ENCODE measurements around the gene FAM184B.
"Not testable (repeated sequence)": the region's sequence is repeated elsewhere in the genome, so short reads cannot be mapped to it uniquely, and the experiment has no call there.

FAM184B gene

GRCh38 chr4:17680559-17681280 lies 100.7 kb downstream of the FAM184B start:
- DNase-seq = no peak

DNA sequence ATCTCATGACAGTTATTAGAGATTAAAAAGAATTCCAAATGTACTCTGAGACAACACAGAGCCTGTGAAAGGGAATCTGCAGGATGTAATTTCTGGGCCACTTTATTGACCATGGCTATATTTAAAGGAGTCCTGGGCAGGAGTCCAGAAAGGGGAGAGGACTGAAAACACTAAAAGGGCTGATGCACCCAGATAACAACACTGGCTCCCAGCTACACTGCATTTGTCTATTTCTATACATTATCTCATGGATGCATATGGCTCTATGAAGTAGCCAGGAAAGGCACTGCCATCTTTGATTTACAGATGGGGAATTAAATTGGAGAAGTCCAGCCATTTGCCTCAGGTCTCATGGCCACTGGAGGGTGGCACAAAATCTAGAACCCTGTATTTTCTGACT lies 111.0 kb downstream of the FAM184B start:
- DNase-seq = no peak

GRCh38 chr4:17667653-17668201 lies 113.7 kb downstream of the FAM184B start:
- no peak for DNase-seq

DNA sequence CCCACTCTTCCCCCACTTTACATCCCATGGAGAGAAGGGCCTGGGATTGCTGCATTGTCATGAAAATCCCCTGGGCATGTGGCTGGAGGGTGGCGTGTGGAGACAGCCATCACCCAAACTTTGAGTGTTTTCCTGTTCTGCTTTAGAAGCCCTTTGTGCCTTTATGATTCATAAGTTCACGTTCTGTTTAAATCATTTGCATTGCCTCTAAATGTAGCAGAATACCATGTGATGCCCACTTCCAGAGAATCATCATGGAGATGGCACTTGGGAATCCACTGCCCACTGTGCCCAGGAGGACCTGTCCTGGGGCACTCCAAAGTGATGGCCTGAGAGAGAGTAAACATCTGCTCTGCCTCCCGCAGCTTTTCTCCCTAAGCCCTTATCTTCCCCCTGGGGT lies 114.2 kb downstream of the FAM184B start:
- no peak for DNase-seq

GRCh38 chr4:17665852-17666251 lies 115.6 kb downstream of the FAM184B start:
- DNase-seq = no peak

DNA sequence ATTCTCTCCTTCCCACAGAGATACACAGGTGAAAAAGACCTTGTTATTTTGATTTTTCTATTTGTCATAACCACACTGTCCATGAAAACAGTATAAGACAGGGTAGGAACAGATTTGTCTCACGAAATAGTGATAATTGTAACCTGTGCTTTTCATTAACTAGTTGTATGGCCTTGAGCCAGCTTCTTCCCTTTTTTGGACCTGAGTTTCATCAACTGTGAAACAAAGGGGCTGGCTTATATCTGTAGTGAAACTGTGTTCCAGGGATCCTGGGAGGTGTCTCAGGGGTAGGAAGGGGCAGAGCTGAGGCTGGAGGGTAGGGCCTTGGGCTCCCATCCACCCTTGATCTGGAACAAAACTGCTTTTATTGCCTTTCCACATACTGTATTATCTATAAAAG lies 116.1 kb downstream of the FAM184B start:
- peak; percentile 5 for DNase-seq

- DNase-seq = peak; percentile 8
These were observed 116.7 kb downstream of the FAM184B start for GRCh38 chr4:17664755-17665154.

DNA sequence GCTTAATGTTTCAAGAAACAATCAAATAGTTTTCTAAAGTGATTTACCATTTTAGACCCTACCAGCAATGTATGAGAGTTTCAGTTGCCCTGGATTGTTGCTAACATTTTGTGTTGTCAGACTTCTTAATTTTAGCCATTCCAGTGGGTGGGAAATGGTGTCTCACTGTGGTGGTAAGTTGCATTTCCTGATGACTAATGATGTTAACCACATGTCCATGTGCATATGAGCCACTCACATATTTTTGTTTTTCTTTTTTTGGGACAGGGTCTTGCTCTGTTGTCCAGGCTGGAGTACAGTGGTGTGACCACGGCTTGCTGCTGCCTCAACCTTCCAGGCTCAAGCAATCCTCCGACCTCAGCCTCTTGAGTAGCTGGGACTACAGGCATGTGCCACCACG lies 118.7 kb downstream of the FAM184B start:
- no peak for DNase-seq

GRCh38 chr4:17659196-17659595 lies 122.2 kb downstream of the FAM184B start:
- DNase-seq = not testable (repeated sequence)

GRCh38 chr4:17657849-17658248 lies 123.6 kb downstream of the FAM184B start:
- no peak for DNase-seq

DNA sequence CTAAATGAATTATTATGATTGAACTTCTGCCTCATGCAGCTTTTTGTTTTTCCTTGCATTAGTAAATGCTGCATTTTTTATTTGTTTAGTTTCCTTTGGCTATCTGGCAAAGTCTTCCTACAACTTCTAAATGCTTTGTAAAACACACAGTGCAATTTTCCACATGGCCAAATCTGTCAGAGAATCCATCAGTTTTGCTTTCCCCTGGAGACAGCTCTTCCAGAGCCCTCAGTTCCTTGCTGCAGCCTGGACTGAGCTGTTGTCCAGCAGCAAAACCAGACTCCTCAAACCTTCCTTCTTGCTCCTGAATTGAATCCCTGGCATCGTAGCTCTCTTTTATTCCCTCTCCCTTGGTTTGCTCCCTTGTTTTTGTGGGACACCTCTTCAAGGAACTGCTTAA lies 124.3 kb downstream of the FAM184B start:
- no peak for DNase-seq

DNA sequence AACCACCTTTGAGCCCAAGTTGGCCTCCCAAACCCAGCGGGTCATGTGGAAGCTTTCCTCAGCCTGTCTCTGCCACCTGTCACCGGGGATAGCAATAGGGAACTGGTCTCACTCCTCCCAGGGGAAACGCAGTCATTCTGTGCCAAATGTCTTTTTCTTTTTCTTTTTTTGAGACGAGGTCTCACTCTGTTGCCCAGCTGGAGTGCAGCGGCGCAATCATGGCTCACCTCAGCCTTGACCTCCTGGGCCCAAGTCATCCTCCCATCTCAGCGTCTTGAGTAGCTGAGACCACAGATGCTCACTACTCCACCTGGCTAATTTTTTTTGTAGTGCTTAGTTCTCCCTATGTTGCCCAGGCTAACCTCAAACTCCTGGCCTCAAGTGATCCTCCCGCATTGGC lies 126.7 kb downstream of the FAM184B start:
- DNase-seq = no peak

- DNase-seq = no peak
These were observed 131.0 kb downstream of the FAM184B start for GRCh38 chr4:17650406-17650805.

GRCh38 chr4:17647927-17648326 lies 133.5 kb downstream of the FAM184B start:
- DNase-seq = no peak

- no peak for DNase-seq
These were observed 134.1 kb downstream of the FAM184B start for GRCh38 chr4:17647176-17647806.

DNA sequence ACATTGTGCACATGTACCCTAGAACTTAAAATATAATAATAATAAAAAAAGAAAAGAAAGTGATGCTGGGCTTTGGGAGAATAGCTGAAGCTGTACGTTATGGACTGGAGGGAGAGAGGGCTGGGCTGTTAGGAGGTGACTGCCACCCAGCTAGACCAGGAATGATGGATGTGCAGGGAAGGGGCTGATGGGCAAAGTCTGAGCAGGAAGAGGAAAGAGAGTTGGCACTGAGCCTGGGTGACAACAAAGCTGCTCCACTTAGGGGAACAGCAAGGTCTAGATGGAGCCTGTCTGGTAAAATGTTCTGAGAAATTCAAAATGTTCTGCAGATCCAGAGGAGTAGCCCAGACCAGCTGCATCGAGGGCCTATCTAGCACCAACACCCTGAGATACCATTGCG lies 134.7 kb downstream of the FAM184B start:
- DNase-seq = no peak

GRCh38 chr4:17642398-17642783 lies 139.0 kb downstream of the FAM184B start:
- DNase-seq = no peak

DNA sequence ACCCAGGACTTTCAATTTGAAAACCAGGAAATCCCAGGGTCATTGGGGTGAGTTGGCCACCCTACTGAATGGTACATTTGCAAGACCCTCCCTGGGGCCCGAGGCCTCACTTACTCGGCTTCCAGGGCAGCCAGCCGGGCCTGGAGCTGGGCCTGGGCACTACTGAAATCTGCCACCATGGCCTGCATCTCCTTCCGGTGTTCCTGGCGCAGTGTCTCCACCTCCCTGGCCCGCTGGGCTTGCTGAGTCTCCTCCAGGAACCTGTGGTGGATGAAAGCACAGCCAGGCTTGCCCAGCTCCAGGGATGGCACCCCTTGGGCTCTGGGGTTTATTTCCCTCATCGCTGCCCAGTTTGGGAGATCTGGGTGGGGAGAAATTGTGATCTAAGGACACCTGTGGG lies 142.3 kb downstream of the FAM184B start:
- DNase-seq = no peak

- no peak for DNase-seq
These were observed 144.5 kb downstream of the FAM184B start for GRCh38 chr4:17636696-17637622.

DNA sequence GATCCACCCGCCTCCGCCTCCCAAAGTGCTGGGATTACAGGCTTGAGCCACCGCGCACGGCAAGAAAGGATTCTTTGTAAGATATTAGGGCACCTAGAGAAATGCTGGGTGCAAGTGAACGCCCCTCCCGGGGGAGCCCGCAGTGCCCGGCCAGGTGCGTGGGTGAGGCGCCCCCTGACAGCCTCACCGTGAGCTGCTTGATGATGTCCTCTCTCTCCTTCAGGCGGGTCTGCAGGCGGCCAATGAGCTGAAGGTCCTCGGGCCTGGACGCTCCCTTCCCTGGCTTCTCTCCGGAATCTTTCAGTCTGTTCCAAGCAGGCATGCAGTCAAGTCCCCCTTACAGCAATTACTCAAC lies 145.1 kb downstream of the FAM184B start:
- no peak for DNase-seq

DNA sequence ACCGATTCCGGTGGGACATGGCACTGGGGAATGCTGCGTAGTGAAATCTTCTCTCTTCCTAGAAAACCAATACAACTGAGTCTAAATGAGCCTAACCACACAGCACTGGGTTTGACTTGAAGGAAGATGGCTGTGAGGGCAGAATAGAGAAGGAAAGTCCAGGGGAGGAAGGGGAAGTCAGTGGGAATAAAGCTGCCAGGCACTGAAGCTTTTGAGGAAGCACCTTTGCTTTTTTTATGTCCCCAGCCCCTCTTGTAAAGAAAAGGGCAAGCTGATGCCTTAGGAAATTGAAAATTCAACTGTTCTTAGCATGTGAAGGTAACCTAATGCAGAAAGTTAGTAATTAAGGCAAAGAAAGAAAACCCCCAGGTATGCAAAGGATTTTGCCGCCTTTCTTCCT lies 146.4 kb downstream of the FAM184B start:
- no peak for DNase-seq

GRCh38 chr4:17633600-17633999 lies 147.8 kb downstream of the FAM184B start:
- DNase-seq = no peak

GRCh38 chr4:17630228-17630627 lies 151.2 kb downstream of the FAM184B start:
- DNase-seq = no peak

GRCh38 chr4:17624821-17625220 lies 156.6 kb downstream of the FAM184B start:
- no peak for DNase-seq
